ENCODE results near the gene PHLPP1.
"Not testable (repeated sequence)": the region's sequence is repeated elsewhere in the genome, so short reads cannot be mapped to it uniquely, and the experiment has no call there.

PHLPP1 gene

DNA sequence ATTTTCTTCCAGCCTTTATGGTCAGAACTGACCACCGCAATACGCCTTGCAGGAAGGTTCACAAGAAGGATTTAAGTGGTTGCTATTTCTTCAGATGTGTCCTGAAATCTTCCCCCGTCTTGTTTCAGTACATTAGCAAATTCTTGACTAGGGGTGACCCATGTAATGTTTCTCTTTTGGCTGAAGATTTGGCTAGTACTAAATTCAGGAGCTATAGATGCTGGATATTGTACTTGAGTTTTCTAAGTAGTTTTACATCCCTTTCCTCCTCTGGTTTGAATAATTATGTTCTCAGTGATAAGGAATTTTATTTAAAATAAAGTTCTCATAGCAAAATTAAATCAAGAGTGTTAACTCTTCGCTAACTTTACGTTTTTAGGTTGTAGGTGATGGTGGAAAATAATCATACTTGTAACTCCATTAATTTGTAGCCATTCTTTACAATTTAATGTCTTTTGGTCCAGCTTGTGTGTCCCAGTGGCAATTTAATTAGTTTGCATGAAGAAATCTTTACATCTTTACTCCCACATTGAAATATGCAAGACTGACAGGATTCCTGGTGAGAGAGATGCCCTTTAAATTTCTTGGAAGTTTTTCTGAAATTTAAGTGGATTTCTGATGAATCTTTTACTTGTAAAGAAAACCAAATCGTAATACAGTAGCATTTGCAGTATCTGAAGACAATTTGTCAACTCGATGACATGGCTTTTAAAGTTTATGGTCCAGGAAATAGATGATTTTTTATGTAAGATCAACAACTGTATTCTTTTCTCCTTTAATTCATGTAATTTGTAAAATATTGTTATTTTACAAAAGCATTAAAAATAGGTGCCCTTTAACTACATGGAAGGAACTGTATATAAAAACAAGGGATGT lies 2.8 kb downstream of the PHLPP1 start:
- peak in 3 of 4 experiments; percentile 7 to 20 (median 14) for DNase-seq

DNA sequence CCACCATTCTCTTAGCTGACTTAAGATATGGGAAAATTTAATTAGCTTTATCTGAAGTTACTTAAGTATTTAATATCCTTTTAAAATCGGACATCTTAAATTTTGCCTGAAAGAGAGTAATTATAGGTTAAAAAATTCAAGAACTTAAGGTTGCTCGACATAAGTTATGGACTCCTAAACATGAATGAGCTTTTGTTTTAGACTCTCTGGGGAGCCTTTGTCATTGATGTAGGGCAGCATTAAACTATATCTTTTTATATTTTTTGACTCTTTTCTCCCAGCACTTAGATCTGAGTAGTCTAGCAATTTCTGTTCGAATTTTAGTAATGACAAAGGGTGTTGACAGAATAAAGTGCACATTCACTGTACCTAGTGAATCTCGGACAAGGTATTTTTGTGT lies 4.7 kb downstream of the PHLPP1 start:
- DNase-seq: no peak

DNA sequence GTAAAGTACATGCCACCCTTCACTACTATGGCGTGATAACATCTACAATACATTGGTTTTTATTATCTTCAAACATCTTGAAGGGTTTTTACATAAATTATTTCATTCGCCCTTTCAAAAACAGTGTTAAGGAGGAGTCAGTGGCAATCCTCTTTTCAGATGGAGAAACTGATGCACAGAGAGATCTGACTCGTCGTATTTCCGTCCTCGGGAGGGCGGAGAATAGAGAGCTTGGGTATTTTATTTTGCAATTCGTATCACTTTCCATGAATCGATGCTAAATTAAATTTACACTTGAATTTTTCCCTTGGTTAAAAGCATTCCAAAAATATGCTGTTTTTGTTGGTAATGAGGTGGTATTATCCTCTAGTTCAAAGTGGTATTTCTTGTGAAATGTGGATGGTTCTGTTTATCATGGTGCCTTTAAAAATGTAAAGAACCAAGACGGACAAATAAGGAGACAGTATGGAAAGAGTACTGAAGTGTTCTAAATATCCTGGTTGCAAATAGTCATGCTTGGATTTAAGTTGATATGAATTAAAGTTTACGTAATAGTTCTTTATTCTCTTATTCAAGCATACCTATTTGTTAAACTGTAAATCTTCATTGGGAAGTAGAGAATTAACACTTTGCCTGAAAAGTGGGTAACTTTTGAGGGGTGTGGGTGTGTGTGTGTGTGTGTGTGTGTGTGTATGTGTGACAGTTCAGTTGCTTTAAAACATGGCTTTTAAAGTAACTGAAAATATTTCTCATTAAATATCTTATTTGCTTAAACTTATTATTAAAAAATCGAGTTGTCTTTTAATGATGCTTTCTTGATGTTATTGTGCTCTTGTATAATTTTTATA lies 5.6 kb downstream of the PHLPP1 start:
- no peak for DNase-seq

DNA sequence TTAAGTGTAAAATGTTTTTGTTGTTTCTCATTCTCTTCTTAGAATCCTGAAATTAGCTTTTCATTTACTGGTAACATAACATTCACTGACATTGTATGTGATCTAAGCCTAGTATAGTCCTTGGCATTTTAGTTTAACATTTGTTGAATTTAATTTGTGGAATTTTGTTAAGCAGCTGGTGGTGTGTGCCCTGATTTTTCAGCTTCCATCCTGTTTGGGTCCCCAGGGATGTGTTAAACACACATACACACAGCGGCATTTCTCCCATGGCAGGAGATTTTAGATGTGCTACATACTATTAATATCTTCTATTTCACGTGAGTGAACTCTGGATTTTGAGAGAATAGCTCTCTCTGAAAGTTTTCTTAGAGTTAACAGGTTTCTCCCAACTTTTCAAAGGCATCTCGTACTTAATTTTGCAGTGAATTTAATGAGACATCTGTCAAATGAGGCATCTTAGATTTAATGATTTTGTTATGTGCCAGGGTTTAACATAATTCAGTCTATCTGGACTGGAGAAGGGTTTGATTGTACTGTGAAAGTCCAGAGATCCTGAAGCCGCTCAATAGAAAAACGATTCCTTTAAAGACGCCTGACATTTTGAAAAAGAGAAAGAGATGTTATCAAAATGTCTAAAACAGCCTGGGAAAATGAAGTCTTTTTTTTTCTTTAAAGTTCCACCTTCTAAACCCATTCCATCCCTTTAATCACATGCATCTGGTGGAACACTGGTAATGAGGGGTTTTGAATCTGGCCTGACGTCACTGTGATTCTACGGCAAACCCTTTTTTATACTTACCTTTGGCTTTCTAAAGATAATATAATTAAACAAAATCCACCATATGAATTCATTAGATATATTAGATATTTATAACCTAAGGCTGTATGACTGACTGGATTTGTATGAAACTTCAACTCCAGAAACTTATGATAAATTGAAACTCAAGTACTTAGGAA lies 6.8 kb downstream of the PHLPP1 start:
- no peak for DNase-seq

DNA sequence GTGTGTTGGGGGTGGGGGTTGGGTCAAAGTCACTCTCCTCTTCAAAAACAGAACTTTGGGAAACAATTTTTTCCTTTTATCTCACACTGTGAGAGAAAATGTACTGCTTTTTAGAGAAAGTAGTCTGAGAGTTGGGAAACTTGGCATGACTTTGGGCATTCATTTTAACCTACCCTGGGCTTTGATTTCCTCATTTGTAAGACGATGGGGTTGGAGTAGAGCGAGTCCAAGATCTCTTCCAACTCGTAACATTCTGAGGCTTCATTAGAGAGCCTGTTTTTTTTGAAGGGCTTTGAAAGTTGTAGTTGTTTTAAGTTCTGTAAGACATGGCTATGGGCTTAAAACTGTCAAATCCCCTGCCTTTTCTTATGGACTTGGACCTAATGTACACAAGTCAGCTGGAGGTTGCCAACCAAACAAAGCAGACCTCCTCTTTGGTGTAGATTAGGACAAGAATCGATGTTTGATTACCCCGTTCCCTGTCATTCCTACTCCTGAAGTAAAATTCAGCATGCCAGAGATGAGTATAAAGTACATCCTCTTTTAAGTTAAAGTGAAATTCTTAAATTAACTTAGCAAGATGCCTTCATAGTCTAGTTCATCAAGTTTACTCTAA lies 8.4 kb downstream of the PHLPP1 start:
- DNase-seq: no peak

DNA sequence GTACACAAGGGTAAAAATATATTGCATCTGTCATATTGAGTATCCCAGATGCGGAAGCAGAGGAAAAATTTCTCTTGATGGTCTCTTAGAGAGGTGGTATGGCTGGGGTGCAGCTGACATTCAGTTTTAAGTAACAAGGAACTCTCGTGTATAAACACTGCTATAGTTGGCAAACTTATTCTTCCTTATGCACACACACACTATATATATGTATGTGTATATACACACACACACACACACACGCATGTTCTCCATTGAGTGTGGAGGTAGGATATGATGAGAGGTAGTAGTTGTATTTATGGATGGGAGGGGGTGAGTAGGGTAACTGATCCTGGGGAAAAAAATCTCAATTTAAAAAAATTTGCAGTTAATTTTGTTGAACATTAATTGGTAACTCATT lies 10.6 kb downstream of the PHLPP1 start:
- peak in 1 of 4 experiments; percentile 16 for DNase-seq

DNA sequence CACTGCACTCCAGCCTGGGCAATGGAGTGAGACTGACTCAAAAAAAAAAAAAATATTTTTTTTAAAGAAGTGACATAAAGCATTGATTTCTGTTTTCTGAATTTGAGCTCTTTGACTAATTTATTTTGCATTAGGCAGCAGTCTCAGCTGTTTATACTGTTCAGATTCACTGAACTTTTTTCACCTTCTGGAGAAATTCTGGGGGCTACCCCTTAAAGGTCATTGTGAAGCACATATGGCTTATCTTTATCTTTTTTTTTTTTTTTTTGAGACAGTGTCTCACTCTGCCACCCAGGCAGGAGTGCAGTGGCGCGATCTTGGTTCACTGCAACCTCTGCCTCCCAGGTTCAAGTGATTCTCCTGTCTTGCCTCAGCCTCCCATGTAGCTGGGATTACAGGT lies 12.9 kb downstream of the PHLPP1 start:
- no peak for DNase-seq

DNA sequence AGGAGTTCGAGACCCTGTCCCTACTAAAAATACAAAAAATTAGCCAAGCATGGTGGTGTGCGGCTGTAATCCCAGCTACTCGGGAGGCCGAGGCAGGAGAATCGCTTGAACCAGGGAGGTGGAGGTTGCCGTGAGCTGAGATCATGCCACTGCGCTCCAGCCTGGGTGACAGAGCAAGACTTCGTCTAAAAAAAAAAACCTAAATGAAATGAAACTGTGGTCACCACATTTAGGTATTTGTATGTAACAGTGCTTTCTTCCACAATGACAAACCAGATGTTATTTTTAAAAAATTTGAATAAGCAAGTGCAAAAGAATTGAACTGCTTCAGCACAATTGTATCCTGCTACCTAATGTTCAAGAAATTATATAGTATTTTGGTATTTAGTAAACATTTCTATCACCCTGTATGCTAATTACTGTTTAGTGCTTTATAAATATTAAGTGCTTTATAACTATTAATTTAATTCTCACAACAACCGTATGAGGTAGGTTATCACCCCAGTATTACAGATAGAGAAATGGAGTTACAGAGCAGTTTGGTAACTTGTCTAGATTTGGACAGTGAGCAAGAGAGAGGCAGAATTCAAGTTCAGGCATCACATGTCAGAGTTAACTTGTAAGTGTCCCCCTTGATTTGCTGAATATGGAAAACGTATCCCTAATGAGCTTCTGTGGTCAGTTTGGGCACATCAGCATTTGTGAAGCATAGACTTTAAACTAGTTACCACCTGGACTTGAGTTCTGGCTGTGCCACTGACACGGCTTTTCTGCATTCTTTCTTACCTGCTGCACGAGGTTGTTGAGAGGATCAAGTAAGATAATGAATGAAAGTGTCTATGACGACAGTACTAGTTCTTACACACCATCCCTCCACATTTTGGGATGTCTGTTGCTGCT lies 14.4 kb downstream of the PHLPP1 start:
- no peak for DNase-seq

DNA sequence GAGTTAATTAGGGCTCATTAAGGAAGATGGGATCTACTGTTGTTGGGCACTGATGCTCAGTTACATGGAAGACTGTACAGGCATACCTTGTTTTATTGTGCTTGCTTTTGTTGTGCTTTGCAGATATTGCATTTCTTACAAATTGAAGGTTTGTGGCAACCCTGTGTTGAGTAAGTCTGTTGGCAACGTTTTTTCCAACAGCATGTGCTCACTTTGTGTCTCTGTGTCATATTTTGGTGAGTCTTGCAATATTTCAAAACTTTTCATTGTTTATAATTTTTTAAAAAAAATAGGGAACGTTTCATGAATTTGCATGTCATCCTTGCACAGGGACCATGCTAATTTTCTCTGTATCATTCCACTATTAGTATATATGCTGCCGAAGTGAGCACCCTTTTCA lies 15.6 kb downstream of the PHLPP1 start:
- DNase-seq: peak; percentile 13 to 61 (median 42)

DNA sequence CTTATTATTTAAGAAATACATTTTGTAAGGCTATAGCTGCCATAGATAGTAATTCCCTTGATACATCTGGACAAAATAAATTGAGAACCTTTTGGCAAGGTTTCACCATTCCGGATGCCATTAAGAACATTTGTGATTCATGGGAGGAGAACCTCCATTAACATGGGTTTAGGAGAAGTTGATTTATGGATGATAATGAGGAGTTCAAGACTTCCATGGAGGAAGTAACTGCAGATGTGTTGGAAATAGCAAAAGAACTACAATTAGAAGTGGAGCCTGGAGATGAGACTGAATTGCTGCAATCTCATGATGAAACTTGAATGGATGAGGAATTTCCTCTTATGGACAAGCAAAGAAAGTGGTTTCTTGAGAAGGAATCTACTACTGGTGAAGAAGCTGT lies 17.3 kb downstream of the PHLPP1 start:
- peak in 2 of 4 experiments; percentile 40 to 44 for DNase-seq

DNA sequence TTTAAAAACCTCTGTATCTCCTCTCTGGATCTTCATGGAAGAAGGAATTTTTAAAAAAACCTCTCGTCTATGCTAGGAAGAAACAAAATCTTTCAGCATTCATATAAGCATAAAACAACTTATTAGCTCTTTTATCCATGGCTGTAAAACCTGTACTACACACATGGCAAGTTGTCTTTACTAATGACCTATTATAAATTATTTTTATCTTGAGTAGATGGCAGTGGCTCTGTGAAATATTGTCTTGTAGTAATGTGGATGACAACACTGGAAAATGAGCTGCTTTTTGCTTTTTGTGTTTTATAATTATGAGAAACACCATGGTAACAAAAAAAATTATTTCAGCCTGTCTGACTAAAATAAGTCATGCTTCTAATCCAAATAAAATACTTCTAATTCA lies 18.9 kb downstream of the PHLPP1 start:
- DNase-seq: no peak

DNA sequence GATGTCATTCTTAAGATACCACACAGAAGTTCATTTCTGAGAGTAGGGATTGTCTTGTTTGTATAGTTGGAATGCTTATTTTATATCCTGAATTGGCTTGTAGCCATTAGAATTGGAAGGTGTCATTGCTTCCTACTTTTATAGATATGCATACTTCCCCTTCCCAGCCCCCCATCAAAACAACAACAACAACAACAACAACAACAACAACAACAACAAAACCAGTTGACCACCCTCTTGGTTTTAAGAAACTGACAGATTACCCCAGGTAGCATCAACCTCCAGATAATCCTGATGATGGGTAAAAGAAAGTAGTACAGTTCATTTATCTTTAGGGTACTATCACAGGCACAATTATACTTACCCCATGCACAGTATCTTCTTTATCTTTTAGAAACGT lies 20.0 kb downstream of the PHLPP1 start:
- DNase-seq: no peak

DNA sequence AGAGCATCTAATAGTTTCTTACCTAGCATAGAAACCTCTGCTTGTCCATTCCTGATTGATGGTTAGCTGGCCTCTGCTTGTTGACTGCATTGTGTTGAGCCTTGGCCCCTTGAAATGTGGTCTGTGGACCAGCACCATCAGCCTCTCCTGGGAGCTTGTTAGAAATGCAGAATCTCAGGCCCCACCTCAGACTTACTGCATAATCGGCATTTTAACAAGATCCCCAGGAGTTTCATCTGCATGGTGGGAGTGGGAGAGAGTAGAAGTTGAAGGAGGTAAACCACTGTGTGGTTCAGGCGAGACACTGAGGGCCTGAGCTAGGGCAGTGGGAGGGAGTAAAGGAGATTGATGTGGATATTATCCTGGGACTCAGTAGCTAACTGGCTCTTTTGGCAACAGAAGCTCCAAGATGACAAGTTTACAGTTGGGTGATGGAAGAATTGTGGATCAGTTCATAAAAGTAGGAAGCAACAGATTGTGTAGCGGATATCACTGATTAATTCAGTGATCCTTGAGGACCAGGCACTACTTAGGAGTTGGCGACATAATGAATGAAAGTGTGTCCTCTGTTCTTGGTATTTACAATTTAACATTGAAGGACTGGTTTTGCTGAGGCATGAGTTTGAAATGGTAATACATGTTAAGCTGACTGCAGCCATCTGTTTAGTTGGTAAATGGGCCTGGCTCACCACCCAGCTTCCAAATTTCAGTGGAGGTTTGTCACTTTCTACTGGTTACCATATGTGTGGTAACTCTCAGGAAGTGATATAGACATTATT lies 20.9 kb downstream of the PHLPP1 start:
- DNase-seq: no peak

DNA sequence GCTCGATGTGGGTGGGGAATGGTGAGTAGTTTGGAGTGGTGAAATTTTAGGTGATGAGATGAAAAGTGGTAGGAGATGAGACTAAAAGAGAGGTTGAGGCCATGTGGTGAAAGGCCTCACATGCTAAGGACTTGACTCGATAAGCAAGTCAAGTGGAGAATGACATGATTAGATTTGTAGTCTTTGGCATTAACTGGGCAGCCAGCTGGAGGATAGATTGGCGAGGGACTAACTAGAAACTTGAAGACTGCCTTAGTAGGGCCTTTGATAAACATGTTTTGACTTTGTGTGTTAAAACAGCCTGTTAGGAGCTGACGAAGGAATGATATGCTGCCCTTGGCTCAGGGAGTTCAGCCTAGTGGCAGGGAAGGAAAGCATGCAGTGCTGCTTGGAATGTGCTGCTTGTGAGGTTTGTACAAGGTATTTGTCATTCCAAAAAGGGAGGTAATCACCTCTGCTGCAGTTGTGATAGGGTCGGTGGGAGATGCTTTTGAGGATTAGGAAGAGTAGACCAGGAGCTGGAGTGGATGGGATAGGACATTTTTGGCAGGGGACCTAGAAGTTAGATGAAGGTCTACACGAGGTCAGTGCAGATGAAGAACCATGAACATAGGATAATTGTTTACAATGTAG lies 22.0 kb downstream of the PHLPP1 start:
- no peak for DNase-seq

DNA sequence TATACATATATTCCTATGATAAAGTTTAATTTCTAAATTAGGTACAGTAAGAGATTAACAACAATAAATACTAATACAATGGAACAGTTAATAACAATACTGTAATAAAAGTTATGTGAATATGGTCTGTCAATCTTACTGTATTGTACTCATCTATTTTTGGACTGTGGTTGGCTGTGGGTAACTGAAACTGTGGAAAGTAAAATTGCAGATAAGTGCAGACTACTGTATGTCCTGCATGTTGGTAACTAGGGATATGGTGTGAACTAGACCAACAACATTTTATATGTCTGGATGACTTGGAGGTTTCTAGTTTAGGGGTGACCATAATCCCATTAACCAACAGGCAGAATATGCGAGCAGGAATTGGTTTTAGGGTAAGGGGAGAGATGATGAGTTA lies 23.3 kb downstream of the PHLPP1 start:
- DNase-seq: no peak

DNA sequence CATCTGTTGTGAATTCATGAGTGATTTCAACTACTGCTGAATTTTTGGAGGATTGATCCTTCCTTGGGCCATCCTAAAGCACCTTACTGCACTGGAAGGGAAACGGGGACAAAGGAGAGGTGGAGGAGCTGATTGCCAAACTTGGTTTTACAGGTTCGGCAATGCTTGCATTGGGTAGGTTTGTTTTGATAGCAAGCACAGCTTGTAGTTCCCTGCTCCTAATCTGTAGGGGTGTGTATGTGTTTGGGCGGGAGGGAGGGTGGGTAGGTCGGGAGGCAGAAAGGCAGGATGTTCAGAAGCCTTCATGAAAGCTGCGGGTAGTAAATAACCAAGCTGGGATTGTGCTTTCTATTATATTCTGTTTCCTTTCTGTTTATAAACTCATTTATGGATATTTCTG lies 24.6 kb downstream of the PHLPP1 start:
- DNase-seq: no peak

DNA sequence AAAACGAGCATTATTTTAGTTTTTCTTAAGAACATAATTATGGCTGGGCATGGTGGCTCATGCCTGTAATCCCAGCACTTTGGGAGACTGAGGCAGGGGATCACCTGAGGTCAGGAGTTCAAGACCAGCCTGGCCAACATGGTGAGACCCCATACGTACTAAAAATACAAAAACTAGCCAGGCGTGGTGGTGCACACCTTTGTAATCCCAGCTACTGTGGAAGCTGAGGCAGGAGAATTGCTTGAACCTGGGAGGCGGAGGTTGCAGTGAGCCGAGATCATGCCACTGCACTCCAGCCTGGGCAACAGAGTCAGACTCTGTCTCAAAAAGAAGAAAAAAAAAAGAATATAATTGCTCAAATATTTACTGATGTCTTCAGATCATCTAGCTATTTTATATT lies 25.3 kb downstream of the PHLPP1 start:
- DNase-seq: not testable (repeated sequence)

DNA sequence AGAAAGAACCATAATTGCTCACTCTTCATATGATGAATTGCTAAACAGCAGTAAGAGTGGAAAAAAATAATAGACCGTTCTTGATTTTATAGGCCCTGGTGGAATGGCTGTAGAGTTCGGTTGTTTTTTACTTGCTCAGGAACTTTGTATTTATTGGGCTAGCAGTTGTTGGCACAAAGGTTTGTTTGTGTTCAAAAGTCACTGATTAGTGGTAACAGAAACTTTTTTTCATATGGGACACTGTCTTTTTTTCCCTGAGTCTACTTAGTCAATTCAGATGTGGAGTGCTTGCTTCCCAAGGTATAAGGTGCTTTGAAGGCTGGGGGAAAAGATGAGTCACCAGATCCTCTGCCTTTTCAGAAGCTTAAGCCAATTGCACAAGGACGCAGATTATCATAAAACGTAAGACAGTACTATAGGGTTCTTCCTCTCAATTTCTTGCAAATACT lies 25.8 kb downstream of the PHLPP1 start:
- peak in 2 of 4 experiments; percentile 23 to 39 for DNase-seq

DNA sequence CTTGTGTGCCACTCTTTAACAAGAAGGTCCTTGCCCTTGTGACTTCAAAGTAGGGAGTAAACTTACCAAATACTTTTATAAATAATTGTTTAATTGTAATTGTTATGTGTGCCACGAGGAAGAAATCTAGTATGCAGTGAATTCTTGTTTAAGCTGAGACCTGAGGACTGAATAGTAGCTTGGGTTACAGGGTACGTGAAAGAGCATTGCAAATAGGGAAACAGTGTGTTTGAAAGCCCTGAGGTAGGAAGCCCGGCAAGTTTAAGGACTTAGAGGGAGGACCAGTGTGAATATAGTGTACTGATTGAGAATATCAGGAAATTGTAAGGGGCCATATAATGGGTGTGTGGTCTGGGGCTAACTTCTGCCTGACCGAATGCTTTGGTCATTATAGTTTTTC lies 26.2 kb downstream of the PHLPP1 start:
- DNase-seq: no peak

Measured in suppressor macrophage (primary cell).